NCI-H748 (cell line): ENCODE measurements around the gene ADAD2.
"Not testable (repeated sequence)": the region's sequence is repeated elsewhere in the genome, so short reads cannot be mapped to it uniquely, and the experiment has no call there.

Experiments
- DNase-seq: peaks from one replicate; lab custom pipeline; 2025; ENCODE audit not compliant: unreplicated experiment; lab: John Stamatoyannopoulos, UW

The ADAD2 gene

DNA sequence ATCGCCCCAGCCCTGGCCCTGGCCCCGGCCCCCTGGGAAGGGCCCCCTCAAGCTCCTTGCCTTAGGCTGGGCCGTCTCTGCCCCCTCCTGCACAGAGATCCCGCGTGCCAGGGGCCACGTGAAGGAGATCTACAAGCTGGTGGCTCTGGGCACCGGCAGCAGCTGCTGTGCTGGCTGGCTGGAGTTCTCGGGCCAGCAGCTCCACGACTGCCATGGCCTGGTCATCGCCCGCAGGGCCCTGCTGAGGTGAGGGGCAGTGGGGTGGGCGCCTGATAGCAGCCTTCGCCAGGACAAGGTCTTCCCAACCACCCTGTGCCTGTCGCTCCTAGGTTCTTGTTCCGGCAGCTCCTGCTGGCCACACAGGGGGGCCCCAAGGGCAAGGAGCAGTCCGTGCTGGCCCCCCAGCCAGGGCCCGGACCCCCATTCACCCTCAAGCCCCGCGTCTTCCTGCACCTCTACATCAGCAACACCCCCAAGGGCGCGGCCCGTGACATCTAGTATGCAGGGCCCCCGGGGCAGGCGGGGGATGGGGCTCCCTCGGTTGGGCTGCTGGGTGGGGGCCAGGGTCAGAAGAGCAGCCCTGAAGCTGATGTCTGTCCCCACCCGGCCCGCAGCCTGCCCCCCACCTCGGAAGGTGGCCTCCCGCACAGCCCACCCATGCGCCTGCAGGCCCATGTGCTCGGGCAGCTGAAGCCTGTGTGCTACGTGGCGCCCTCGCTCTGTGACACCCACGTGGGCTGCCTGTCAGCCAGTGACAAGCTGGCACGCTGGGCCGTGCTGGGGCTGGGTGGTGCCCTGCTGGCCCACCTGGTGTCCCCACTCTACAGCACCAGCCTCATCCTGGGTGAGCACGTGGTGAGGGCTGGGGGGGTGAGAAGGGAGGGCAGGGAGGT lies 4.5 kb downstream of the ADAD2 start:
- DNase-seq = no peak

GRCh38 chr16:84196101-84196500 lies 5.1 kb downstream of the ADAD2 start:
- DNase-seq = no peak

- no peak for DNase-seq
Measured at GRCh38 chr16:84196727-84197394, 5.9 kb downstream of the ADAD2 start.

DNA sequence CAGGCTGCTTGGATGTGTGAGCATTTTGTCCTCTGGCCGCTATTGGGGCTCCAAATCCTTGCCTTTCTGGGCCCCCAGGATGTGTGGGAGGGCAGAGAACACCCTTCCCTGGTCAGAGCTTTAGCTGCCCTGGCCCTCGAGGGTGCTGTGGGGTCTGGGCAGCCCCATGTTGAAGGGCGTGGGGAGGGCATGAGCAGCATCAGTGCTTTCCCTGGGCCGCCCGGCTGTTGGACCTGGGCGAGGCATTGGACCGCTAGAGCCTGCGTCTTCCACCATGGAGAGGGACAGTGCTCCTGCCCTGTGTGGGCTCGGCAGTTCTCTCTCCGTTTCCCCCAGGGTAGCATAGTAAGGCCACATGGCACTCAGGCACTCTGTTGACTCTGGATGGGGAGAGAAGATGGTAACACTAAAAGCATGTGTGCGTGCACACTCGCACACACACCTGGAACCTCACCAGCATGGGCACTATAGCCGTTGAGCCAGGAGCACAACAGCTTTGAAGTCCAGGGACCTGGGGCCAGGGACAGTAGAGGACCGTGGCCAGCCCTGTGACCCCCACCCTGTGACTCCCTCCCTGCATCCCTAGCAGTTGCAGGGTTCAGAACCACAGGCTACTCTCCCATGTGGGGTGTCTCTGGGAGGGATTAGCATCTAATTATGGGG lies 6.6 kb downstream of the ADAD2 start:
- DNase-seq = no peak

- no peak for DNase-seq
Measured at GRCh38 chr16:84198401-84198800, 7.4 kb downstream of the ADAD2 start.

GRCh38 chr16:84199097-84199496 lies 8.1 kb downstream of the ADAD2 start:
- no peak for DNase-seq

- no peak for DNase-seq
Measured at GRCh38 chr16:84199861-84200260, 8.9 kb downstream of the ADAD2 start.

DNA sequence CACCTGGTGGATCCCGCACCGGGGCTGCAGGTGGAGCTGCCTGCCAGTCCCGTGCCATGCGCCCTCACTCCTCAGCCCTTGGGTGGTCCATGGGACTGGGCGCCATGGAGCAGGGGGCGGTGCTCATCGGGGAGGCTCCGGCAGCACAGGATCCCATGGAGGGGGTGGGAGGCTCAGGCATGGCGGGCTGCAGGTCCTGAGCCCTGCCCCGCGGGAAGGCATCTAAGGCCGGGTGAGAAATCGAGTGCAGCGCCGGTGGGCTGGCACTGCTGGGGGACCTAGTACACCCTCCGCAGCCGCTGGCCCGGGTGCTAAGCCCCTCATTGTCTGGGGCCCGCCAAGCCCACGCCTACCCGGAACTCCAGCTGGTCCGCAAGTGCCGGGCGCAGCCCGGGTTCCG lies 13.6 kb downstream of the ADAD2 start:
- DNase-seq = not testable (repeated sequence)

DNA sequence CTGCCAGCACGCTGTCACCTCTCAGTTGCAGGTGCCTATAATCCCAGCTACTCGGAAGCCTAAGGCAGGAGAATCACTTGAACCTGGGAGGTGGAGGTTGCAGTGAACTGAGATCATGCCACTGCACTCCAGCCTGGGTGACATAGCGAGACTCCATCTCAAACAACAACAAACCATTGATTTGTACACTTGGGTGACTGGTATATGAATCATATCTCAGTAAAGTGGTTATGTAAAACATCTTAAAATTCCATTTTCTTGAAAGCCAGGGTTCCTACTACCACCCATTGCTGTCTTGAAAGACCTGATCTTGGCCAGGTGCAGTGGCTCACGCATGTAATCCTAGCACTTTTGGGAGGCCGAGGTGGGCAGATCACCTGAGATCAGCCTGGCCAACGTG lies 14.2 kb downstream of the ADAD2 start:
- not testable (repeated sequence) for DNase-seq

DNA sequence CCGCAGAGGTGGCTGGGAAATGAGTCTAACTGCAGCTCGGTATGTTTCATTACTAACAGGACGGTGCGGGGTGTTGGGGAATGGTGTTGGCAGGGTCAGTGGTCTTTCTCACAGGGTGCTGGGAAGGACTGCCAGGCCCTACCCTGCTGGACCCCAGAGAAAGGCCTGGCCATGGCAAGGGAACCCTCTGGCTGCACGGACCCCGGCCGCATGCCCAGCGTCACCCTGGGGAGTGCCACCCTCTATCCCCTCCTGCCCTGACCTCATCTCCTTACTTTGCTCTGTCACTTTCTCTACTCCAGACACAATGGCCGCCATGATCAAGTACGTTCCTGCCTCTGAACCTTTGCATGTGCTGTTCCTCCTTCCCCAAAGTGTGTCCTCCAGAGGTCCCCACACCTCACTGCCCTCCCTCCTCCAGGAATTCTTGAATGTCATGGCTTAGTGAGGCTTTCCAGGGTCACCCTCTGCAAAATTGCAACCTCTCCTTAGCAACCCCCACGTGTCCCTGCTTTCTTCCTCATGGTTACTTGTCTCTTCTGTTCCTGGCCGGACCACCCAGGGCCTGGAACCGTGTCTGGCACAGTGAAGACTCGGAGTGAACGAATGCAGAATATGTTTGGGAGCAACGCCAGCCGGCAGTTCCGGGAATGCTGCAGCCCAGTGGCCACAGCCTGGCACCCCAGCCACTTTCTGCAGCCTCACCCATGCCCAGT lies 15.2 kb downstream of the ADAD2 start:
- DNase-seq = no peak

DNA sequence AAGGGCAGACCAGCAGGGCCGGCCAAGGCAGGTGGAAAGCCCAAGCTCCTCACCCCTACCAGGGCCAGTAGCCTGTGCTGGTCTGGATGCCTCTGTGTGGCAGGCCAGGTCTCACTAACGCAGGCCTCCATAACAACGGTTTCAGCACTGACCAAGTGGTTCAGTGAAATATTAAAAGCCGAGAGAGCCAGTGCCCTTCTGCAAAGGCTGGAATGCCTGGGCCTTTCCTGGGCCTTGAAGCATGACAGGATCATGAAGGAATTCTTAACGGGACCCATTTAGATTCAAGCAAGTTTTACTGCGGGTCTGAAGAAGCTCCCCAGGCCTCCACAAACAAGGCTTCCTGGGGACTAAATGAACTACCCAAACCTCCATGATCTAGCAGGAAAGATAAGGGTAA lies 16.3 kb downstream of the ADAD2 start:
- no peak for DNase-seq

DNA sequence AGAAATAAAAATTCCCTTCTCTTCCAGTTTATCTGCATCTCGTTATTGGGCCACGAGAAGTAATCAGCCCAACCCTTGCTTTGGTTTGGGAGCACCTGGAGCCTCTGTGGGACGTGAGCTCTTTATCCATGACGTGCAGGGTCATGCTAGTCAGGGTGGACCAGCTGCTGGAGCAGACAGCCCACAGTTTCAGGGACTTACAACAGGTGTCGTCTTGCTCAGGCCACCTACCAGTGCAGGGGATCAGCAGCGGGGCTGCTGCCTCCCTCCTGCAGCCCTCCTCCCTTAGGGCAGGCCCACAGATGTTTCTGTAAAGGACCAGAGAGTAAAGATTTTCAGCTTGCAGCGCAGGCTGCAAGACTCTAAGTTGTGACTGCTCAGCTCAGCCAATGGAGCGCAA lies 16.9 kb downstream of the ADAD2 start:
- DNase-seq = no peak

DNA sequence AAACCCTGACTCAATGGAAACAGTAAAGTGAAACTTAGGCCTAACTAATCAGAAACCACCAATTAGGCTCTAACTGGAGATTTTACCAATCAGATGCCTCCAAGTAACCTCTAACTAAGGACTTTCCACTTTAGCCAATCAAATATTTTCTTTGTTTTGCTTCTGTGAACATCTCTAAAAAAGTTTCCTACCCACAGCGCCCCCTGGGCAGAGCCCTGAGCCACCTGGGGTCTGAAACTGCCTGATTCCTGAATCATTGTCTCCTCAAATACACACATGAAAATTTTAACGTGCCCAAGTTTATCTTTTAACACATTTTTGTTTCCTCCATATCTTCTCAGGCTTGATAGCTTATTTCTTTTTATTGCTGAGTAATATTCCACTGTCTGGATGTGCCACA lies 19.0 kb downstream of the ADAD2 start:
- no peak for DNase-seq

GRCh38 chr16:84212154-84212553 lies 21.2 kb downstream of the ADAD2 start:
- DNase-seq = no peak

GRCh38 chr16:84212631-84213030 lies 21.7 kb downstream of the ADAD2 start:
- no peak for DNase-seq

DNA sequence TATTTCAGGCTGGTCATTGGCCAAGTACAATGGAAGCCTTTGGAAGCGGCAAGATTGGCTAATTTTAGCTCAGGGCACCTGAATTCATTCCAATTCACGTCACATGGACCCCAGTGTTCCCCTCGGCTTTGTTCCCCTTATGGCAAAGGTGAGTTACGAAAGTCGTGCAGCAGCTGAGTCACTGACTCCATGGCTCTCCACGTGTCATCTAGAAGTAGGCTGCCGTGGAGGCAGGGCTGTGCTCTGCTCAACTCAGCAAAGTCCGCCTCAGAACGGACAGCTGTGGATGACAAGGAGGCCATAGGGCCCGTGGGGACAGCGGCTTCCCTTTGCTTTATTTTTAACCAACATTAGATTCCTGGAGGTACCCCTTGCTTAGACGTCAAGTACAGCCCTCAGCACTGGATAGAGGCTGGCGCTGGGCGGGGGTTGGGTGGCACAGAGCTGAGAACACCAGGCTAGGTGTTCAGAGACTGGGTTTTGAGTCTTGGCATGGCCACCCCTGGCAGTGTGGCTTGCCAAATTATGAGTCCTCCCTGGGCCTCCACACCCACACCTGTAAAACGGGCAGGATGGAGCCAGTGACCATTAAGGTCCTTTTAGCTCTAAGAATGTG lies 23.6 kb downstream of the ADAD2 start:
- no peak for DNase-seq

GRCh38 chr16:84215531-84215930 lies 24.6 kb downstream of the ADAD2 start:
- no peak for DNase-seq

DNA sequence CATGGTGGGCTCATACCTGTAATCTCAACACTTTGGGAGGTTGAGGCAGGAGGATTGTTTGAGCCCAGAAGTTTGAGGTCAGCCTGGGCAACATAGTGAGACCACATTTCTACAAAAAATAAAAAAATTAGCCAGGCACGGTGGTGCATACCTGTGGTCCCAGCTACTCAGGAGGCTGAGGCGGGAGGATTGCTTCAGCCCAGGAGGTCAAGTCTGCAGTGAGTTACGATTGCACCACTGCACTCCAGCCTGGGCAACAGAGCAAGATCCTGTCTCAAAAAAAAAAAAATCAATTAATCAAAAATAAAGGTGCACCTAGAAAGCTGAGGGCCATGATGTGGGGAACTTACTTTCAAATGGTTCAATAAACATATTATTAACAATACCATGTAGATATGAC lies 25.2 kb downstream of the ADAD2 start:
- DNase-seq = not testable (repeated sequence)

GRCh38 chr16:84218176-84218823 lies 27.3 kb downstream of the ADAD2 start:
- no peak for DNase-seq

DNA sequence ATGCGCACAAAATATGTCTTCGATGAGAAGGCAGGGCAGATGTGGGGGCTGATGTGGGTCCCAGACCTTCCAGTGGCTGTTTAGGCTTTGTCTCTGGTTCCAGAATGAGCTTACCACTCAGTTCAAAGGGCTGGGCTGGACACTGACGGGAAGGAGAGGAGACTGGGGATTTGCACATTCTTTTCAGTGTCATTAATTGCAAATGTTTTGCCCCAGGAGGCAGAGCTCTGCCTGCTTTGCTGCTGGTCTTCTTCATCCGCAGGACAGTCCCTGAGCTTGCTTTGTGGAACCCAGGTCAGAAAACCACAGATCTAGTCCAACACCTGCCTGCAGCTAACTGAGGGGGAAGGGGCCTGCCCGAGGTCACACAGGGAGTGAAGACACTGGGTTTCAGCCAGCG lies 28.0 kb downstream of the ADAD2 start:
- no peak for DNase-seq
